ENCODE data around the gene MAG. TPM values are rescaled to one million over a fixed set of nuclear protein-coding genes. Genes with fewer than 3 reads are reported as not detected.

Gene MAG
- total RNA-seq, 1 experiment from 2014 or later: not detected

DNA sequence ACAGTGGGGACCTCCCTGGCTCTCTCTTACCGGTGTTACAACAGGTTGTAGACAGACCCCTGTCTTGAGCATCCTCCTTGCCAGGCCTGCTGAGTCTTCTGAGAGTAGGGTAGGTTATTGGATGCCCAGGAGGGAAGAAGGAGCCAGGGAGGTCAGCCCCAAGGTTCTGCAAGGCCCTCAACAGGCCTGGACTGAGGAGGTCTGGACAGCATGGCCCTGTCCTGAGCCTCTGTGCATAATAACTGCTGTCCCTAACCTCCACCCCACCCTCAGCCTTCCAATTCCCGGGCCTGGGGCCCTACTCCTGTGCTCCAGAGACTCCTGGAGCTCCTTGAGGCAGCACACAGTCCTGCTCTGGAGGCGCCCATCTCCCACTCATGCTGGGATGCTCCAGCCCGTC, 37.4 kb downstream of the MAG start:
- Histone ChIP-seq H2BK15ac (ENCODE audit: low read depth, low read length) (no peak overlapping the region), H3K4ac (ENCODE audit: low read depth, low read length) (no peak overlapping the region), H3K14ac (ENCODE audit: insufficient read depth, low read length) (no peak overlapping the region), H3K27me3 (ENCODE audit: insufficient read depth, low read length) (no peaks in the 10 kb centered on the region), H2AFZ (ENCODE audit: low read length) (no peak overlapping the region), H4K20me1 (ENCODE audit: control insufficient read depth, insufficient read depth, insufficient read length) (no peaks in the 10 kb centered on the region), H4K91ac (ENCODE audit: insufficient read length, low read depth, low read length) (no peak overlapping the region), H4K5ac (ENCODE audit: insufficient read length, low read depth, low read length) (no peak overlapping the region), H3T11ph (ENCODE audit: low read length) (no peak overlapping the region), H3K4me2 (ENCODE audit: insufficient read depth, insufficient read length, low read length) (no peak overlapping the region), H3K23ac (ENCODE audit: insufficient read length, low read depth, low read length) (no peak overlapping the region), H3K9ac (ENCODE audit: extremely low read depth, insufficient read length, low read length) (no peak overlapping the region), H3K23me2 (ENCODE audit: insufficient read length, low read depth, low read length, poor library complexity, severe bottlenecking) (no peaks in the 10 kb centered on the region), H2BK5ac (ENCODE audit: insufficient read length, low read length) (no peak overlapping the region), H3K27ac (ENCODE audit: insufficient read length, low read depth, low read length) (no peak overlapping the region), H4K8ac (replicated peaks; ENCODE audit: insufficient read length, low read depth, low read length) (no peak overlapping the region), H2BK120ac (ENCODE audit: low read depth, low read length, poor library complexity, severe bottlenecking) (no peak overlapping the region), H2AK5ac (ENCODE audit: insufficient read length, low read length) (no peak overlapping the region), H2BK12ac (ENCODE audit: insufficient read length, low read depth, low read length) (no peak overlapping the region), H3K79me1 (ENCODE audit: insufficient read depth, low read depth, low read length, poor library complexity, severe bottlenecking) (no peaks in the 10 kb centered on the region), H3K4me1 (ENCODE audit: insufficient read depth, low read length) (peaks cover 9% of the 10 kb centered on the region; the same call in 1 of the 2 replicates), H3K9me3 (ENCODE audit: control insufficient read depth, low read depth, low read length) (no peaks in the 10 kb centered on the region), H3K56ac (ENCODE audit: insufficient read length, low read depth, low read length) (no peak overlapping the region), H3K79me2 (ENCODE audit: insufficient read depth, low read length) (no peaks in the 10 kb centered on the region), H2BK20ac (ENCODE audit: low read depth, low read length, poor library complexity, severe bottlenecking) (no peak overlapping the region), H3K18ac (ENCODE audit: insufficient read length, low read depth, low read length) (no peak overlapping the region)
- H3K27me3 Mint-ChIP-seq (ENCODE audit: low read depth): no peaks in the 10 kb centered on the region; the same call in 1 of the 2 replicates
- peaks cover 10 to 12% of the 10 kb centered on the region in 2 experiments for H3K4me1 Mint-ChIP-seq
- H3K4me3 Mint-ChIP-seq: no peak overlapping the region
- no peak overlapping the region for H3K27ac Mint-ChIP-seq
- DNase-seq: no peak
- H3K36me3 Mint-ChIP-seq (ENCODE audit: insufficient read depth in 1 of 3, low read depth in 3 of 3): no peaks in the 10 kb centered on the region
- TF ChIP-seq, protein P1, sequence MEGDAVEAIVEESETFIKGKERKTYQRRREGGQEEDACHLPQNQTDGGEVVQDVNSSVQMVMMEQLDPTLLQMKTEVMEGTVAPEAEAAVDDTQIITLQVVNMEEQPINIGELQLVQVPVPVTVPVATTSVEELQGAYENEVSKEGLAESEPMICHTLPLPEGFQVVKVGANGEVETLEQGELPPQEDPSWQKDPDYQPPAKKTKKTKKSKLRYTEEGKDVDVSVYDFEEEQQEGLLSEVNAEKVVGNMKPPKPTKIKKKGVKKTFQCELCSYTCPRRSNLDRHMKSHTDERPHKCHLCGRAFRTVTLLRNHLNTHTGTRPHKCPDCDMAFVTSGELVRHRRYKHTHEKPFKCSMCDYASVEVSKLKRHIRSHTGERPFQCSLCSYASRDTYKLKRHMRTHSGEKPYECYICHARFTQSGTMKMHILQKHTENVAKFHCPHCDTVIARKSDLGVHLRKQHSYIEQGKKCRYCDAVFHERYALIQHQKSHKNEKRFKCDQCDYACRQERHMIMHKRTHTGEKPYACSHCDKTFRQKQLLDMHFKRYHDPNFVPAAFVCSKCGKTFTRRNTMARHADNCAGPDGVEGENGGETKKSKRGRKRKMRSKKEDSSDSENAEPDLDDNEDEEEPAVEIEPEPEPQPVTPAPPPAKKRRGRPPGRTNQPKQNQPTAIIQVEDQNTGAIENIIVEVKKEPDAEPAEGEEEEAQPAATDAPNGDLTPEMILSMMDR (conservative IDR thresholded peaks at IDR 0.05): no peak
- WGBS (ENCODE audit: extremely low coverage, insufficient read length, low lambda C conversion rate): no CpG with 5 or more reads among the region's 4 CpGs
- H3K9me3 Mint-ChIP-seq: no peaks in the 10 kb centered on the region

Data from H9 (cell line).